Measurements from ENCODE around the gene MASP2.

MASP2 gene

DNA sequence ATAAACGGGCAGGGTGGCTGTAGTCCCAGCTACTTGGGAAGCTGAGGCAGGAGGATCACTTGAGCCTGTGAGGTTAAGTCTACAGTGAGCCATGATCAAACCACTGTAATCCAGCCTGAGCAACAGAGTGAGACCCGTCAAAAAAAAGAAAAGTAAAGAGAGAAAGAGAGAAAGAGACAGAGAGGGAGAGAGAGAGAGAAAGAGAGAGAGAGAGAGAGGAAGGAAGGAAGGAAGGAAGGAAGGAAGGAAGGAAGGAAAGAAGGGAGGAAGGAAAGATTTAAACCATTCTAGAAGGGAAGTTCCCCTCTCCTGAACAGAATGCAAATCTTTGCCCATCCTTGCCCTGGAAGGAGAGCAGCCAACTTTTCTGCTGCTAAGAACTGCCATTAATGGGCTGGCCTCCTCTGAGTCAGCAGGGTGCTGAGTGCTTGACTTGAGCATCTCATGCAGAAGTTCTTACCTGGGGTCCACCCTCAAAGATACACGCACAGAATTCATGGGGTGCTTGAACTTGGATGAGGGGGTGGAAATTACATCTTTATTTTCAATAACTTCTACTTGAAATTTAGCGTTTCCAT, 59.1 kb downstream of the MASP2 start:
- no peak for DNase-seq

DNA sequence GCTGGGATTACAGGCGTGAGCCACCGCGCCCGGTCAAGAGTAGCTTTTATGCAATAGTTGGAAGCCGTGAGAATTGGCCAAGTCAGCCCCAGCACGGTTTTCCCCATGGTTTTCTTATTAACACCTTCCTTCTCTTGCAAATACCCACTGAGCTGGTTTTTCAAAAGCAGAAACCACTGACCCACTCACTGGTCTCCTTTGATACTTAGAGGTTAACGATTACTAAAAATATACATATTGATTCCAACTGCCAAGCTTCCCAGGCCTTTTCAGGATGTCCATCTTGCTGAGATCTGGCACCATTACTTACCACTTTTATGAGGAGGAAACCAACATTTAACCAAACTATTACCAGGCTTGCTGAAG, 60.5 kb downstream of the MASP2 start:
- DNase-seq: no peak

DNA sequence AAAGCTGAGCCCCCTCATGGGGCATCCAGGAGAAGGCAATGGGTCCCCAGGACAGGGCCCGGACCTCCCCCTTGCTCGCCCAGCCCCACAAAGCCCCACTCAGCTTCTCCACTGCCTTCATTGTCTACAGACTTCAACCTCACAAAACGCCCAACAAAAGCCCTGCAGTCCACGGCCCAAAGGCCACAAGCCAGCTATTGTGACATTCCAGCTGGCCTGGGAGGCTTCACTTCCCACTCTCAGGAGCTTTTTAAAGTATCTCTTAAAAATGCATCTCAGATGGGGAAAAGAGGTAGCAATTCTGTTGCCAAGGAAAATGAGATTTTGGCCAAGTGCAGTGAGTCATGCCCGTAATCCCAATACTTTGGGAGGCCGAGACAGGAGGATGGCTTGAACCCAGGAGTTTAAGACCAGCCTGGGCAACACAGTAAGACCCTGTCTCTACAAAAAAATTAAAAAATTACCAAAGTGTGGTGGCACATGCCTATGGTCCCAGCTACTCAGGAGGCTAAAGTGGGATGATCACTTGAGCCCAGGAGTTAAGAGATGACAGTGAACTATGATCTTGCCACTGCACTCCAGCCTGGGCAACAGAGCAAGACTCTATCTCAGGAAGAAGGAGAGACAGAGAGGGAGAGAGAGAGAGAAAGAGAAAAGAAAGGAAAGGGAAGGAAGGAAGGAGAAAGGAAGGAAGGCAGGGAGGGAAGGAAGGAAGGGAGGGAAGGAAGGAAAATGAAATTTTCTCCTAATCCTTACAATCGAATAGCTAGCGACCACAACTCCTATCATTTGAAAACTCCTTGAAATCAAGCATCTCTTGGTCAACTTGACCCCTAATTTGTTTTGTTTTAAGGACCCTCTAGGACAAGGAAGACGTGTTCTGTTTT, 66.0 kb downstream of the MASP2 start:
- DNase-seq: no peak

DNA sequence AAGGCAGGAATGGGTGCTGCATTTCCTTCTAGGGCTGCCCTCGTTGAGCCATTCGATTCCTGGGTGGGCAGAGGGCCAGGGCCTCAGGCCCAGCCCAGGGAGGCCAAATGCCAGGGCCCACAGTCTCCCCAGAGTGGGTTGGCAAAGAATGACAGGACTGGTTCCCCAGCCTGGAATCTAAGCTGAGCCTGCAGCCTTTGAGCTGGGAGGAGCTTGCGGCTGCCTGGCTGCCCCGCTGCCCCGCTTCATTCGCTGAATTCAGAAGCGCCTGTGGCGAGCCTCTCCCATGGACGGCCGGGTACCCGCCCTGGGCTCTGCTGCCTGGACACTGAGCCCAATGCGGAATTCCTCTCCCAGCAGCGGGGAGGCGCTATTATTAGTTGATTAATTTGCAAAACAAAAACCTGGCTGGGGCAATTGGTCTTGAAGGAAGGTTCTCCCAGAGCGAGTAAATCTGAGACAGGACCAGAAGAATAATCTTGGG, 66.9 kb downstream of the MASP2 start:
- no peak for DNase-seq

DNA sequence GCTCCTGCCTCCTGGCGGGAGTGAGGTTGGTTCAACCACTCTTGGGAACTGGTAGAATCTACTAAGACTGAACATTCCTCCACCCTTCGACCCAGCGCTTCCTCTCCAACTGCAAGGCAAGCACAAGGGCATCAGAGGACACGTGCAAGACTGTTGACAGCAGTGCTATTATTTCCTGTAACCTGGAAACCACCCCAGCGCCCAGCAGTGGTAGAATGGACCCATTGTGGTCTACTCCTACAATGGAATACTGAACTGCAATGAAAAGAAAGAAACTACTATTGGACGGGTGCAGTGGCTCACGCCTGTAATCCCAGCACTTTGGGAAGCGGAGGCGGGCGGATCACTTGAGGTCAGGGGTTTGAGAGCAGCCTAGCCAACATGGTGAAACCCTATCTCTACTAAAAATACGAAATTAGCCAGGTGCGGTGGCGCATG, 67.5 kb downstream of the MASP2 start:
- no peak for DNase-seq

DNA sequence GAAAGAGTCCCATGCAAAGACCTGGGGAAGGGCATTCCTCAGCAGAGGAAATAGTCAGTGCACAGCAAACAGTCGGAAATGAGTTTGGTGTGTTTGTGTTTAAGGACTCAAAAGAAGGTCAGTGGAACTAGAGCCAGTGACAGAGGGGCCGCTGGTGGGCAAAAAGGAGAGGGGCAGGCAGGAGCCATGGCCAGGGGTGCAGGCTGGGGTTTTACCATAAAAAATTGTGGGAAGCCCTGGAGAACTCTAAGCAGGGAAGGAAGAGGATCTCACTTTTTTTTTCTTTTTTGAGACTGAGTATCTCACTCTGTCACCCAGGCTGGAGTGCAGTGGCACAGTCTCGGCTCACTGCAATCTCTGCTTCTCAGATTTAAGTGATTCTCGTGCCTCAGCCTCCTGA, 68.3 kb downstream of the MASP2 start:
- DNase-seq: no peak
